Smooth muscle cell (in vitro differentiated cells): ENCODE measurements around the gene DRAM1. TPM values are rescaled to one million over a fixed set of nuclear protein-coding genes. Genes with fewer than 3 reads are reported as not detected.

Source experiments
- DNase-seq: peaks from one replicate; lab custom pipeline; 2025; ENCODE audit not compliant: unreplicated experiment; lab: John Stamatoyannopoulos, UW
- H2AFZ ChIP-seq: fragments of 200-600 bp; sonication (generic); 2 replicates; pipeline ENCODE4 v1.6.0; 2016; ENCODE audit warnings: antibody characterized with exemption, low read depth, mild to moderate bottlenecking
- H3F3A ChIP-seq: fragments of 200-600 bp; sonication (generic); 2 replicates; pipeline ENCODE4 v1.6.0; 2017; ENCODE audit warnings: antibody characterized with exemption, low read depth
- H3K27ac ChIP-seq: fragments of 200-600 bp; sonication (generic); 2 replicates; pipeline ENCODE4 v1.5.1; 2016; ENCODE audit warnings: low read depth, mild to moderate bottlenecking
- H3K27me3 ChIP-seq: fragments of 200-600 bp; sonication (generic); 2 replicates; pipeline ENCODE4 v1.6.1; 2016; ENCODE audit warnings: low read depth, mild to moderate bottlenecking
- H3K36me3 ChIP-seq: fragments of 200-600 bp; sonication (generic); 2 replicates; pipeline ENCODE4 v1.5.1; 2016; ENCODE audit warnings: low read depth
- H3K4me1 ChIP-seq: fragments of 200-600 bp; sonication (generic); 2 replicates; pipeline ENCODE4 v1.5.1; 2016; ENCODE audit warnings: low read depth
- H3K4me2 ChIP-seq: fragments of 200-600 bp; sonication (generic); 2 replicates; pipeline ENCODE4 v1.6.0; 2016; ENCODE audit warnings: mild to moderate bottlenecking
- H3K4me3 ChIP-seq: fragments of 200-600 bp; sonication (generic); 2 replicates; pipeline ENCODE4 v1.5.1; 2016; ENCODE audit warnings: mild to moderate bottlenecking
- H3K79me2 ChIP-seq: fragments of 200-600 bp; sonication (generic); 2 replicates; pipeline ENCODE4 v1.6.0; 2016; ENCODE audit warnings: low read depth, mild to moderate bottlenecking
- H3K9ac ChIP-seq: fragments of 200-600 bp; sonication (generic); 2 replicates; pipeline ENCODE4 v1.6.0; 2016; ENCODE audit warnings: low read depth
- H3K9me3 ChIP-seq: fragments of 200-600 bp; sonication (generic); replicated peaks from 2 replicates; pipeline ENCODE4 v1.5.1; 2016; ENCODE audit warnings: low read depth
- H4K20me1 ChIP-seq: fragments of 200-600 bp; sonication (generic); 2 replicates; pipeline ENCODE4 v1.6.0; 2016; ENCODE audit warnings: low read depth
- WGBS: methylation state at CpG from one replicate; pipeline ENCODE4 v1.1.7; 2016; ENCODE audit warnings: low lambda C conversion rate; 5-methylcytosine and 5-hydroxymethylcytosine counted together
- polyA plus RNA-seq: library from polyadenylated mRNA; unstranded; fragments of >200 nt; fragmentation: Nextera tagmentation; extraction: Ambion mirVana; gene quantifications from 2 replicates; pipeline ENCODE4 v1.2.1, GENCODE V29; 2016
- total RNA-seq: library from RNA; depleted of rRNA; stranded (reverse); fragments of >200 nt; gene quantifications from 2 replicates; pipeline ENCODE4 v1.2.3, GENCODE V29; 2014
- TF ChIP-seq, protein P1 (sequence below): fragments of 200-600 bp; sonication (generic); IDR thresholded peaks from 2 replicates; pipeline ENCODE4 v1.5.1; 2017; ENCODE audit warnings: borderline replicate concordance, mild to moderate bottlenecking, antibody characterized with exemption; ENCODE audit not compliant: insufficient read depth, poor library complexity, severe bottlenecking

Gene DRAM1
- total and polyA plus RNA-seq, 2 experiments from 2014 or later, result 22.7 to 31.2 TPM

DNA sequence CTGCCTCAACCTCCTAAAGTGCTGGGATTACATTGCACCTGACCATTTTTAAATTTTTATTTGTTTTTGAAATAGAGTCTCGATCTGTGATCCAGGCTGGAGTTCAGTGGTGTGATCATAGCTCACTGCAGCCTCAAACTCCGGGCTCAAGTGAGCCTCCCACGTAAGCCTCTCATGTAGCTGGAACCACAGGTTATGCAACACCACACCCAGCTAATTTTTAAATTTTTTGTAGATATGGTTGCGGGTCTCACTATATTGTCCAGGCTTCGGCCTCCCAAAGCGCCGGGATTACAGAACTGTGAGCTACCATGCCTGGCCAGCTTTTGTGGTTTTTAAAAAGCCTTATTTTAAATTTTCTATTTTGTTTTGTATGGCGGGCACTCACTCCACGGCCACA, 2.2 kb upstream of the DRAM1 start:
- Histone ChIP-seq H3K79me2 (peaks cover 24% of the 10 kb centered on the region), H3K9me3 (no peaks in the 10 kb centered on the region), H3K27me3 (no peaks in the 10 kb centered on the region), H3K4me3 (no peak overlapping the region), H3K9ac (no peak overlapping the region), H3K4me2 (no peak overlapping the region), H4K20me1 (peaks cover 4% of the 10 kb centered on the region), H3K4me1 (no peaks in the 10 kb centered on the region), H3K36me3 (no peaks in the 10 kb centered on the region), H3F3A (no peaks in the 10 kb centered on the region), H2AFZ (no peak overlapping the region), H3K27ac (peak overlapping the region; percentile 97)
- 81% methylated on average over 9 of the region's 9 CpGs for WGBS
- DNase-seq, result no peak
- TF ChIP-seq, protein P1, sequence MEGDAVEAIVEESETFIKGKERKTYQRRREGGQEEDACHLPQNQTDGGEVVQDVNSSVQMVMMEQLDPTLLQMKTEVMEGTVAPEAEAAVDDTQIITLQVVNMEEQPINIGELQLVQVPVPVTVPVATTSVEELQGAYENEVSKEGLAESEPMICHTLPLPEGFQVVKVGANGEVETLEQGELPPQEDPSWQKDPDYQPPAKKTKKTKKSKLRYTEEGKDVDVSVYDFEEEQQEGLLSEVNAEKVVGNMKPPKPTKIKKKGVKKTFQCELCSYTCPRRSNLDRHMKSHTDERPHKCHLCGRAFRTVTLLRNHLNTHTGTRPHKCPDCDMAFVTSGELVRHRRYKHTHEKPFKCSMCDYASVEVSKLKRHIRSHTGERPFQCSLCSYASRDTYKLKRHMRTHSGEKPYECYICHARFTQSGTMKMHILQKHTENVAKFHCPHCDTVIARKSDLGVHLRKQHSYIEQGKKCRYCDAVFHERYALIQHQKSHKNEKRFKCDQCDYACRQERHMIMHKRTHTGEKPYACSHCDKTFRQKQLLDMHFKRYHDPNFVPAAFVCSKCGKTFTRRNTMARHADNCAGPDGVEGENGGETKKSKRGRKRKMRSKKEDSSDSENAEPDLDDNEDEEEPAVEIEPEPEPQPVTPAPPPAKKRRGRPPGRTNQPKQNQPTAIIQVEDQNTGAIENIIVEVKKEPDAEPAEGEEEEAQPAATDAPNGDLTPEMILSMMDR, result no peak

DNA sequence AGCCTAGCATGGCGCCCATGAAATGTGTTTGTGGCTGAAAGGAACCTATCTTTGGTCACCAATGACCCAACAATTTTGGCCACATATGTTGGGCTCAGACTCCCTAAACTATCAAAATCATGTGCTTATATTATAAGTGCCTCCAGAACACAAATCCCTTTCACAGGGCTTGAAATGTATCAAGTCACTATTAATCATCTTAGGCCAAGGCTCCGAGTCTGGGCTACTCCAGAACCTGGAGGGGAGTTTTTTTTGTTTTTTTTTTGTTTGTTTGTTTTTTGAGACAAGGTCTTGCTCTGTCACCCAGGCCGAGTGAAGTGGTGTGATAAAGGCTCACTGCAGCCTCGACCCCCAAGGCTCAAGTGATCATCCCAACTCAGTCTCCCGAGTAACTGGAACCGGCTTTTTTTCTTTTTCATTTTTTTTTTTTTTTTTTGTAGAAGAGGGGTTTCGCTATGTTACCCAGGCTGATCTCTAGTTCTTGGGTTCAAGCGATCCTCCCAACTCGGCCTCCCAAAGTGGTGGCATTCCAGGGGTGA, 989 bp upstream of the DRAM1 start:
- no peak for DNase-seq
- Histone ChIP-seq H3K27ac (peak overlapping the region; percentile 97), H3K9me3 (no peaks in the 10 kb centered on the region), H3K4me1 (no peaks in the 10 kb centered on the region), H3K4me3 (peak overlapping the region; percentile 98), H3K79me2 (peaks cover 32% of the 10 kb centered on the region), H4K20me1 (peaks cover 15% of the 10 kb centered on the region), H3K36me3 (no peaks in the 10 kb centered on the region), H3K27me3 (no peaks in the 10 kb centered on the region), H3K9ac (peak overlapping the region; percentile 99), H2AFZ (no peak overlapping the region), H3F3A (no peaks in the 10 kb centered on the region), H3K4me2 (peak overlapping the region; percentile 93)
- WGBS, result 65% methylated on average over 9 of the region's 9 CpGs
- TF ChIP-seq, protein P1, result no peak

DNA sequence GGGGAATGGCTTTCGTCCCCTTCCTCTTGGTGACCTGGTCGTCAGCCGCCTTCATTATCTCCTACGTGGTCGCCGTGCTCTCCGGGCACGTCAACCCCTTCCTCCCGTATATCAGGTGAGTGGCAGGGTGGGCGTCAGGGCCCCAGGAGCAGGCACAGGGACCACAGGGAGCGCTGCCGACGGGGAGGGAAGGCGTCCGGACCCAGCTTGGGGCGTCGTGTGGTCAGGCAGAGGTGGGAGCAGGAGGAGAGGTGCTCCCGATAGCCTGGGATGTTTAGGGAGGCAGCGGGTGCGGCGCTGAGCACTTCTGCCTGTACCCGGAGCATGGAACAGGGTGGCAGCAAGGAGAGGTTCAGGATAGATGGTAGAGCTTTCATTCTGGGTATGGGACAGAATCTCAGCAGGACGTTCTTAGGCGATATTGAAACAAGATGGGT, 444 bp downstream of the DRAM1 start:
- Histone ChIP-seq H3K9ac (peak overlapping the region; percentile 99), H3K27ac (peak overlapping the region; percentile 97), H4K20me1 (peaks cover 17% of the 10 kb centered on the region), H3K4me2 (peak overlapping the region; percentile 93), H3K79me2 (peaks cover 32% of the 10 kb centered on the region), H3K9me3 (no peaks in the 10 kb centered on the region), H3K27me3 (no peaks in the 10 kb centered on the region), H3K36me3 (no peaks in the 10 kb centered on the region), H3F3A (no peaks in the 10 kb centered on the region), H2AFZ (peak overlapping the region; percentile 93), H3K4me3 (peak overlapping the region; percentile 98), H3K4me1 (no peaks in the 10 kb centered on the region)
- no peak for DNase-seq
- 2% methylated on average over 24 of the region's 24 CpGs for WGBS
- TF ChIP-seq, protein P1, result no peak

DNA sequence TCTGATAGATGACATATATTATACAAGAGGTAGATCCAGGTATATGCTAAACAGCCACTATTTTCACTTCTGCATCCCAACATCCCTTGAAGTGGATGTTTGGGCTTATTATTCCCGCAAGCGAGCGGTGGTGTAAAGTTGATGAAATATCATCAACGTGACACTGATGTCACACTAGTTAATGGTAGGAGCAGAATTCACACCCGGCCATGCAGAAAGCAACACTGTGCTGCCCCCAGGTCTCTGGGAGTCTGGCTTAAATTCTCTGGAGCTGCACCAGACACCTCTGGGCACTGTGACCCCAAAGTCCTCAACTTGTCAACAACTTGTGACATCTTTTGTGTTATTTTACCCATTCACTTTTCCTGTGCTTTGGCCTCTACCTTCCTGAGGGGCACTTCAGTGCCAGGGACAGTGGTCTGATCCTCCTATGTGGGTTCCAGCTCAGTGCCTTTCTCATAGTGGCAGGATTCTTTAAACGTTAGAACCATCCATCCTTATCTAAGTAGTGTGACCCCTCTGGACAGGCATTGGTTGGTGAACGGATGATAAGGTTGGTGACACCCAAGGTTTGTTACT, 952 bp downstream of the DRAM1 start:
- H3K4me3 ChIP-seq, result peak overlapping the region; percentile 98
- H3K4me1 ChIP-seq, result no peaks in the 10 kb centered on the region
- no peaks in the 10 kb centered on the region for H3K9me3 ChIP-seq
- 43% methylated on average over 7 of the region's 7 CpGs for WGBS
- peaks cover 17% of the 10 kb centered on the region for H4K20me1 ChIP-seq
- H3F3A ChIP-seq, result no peaks in the 10 kb centered on the region
- peak overlapping the region; percentile 97 for H3K27ac ChIP-seq
- H3K27me3 ChIP-seq, result no peaks in the 10 kb centered on the region
- H3K9ac ChIP-seq, result peak overlapping the region; percentile 99
- no peak for DNase-seq
- peak overlapping the region; percentile 93 for H2AFZ ChIP-seq
- no peaks in the 10 kb centered on the region for H3K36me3 ChIP-seq
- peak overlapping the region; percentile 93 for H3K4me2 ChIP-seq
- H3K79me2 ChIP-seq, result peaks cover 32% of the 10 kb centered on the region
- TF ChIP-seq, protein P1, result no peak
